Endothelial cell of umbilical vein (primary cell): ENCODE measurements around the gene ADCY2. TPM values are rescaled to one million over a fixed set of nuclear protein-coding genes. Genes with fewer than 3 reads are reported as not detected.

Source experiments
- BruUV-seq: library from RNA; stranded (reverse); fragments of 400-500 nt; replicated peaks from 2 replicates; lab custom pipeline; 2021; lab: Mats Ljungman, UMichigan
- CTCF ChIA-PET: fragments of 300-600, 350-600 bp; sonication (Branson Sonifier 250); formaldehyde crosslinking; loops from one replicate; lab custom pipeline; 2021; ENCODE audit warnings: antibody characterized with exemption, inconsistent platforms; lab: Charles Lee
- POLR2A ChIA-PET: fragments of 300-600, 350-600 bp; sonication (Branson Sonifier 250); formaldehyde crosslinking; loops from one replicate; lab custom pipeline; 2021; ENCODE audit warnings: antibody characterized with exemption, inconsistent platforms; lab: Charles Lee
- DNase-seq: peaks from one replicate; pipeline ENCODE4 v3.0.0-alpha.2; 2011; ENCODE audit warnings: low read depth, low spot score
- FAIRE-seq: peaks from 2 replicates; lab custom pipeline; 2011; peaks lifted over from hg19 to GRCh38; lab: Jason Lieb, UNC
- H2AFZ ChIP-seq: 2 replicates; pipeline ENCODE4 v1.6.0; 2012; ENCODE audit warnings: low read depth, low read length, control low read depth, inconsistent platforms
- H3K27ac ChIP-seq: 2 replicates; pipeline ENCODE4 v1.5.1; 2011; ENCODE audit warnings: low read depth, mild to moderate bottlenecking, control low read depth, low read length, moderate library complexity; ENCODE audit not compliant: insufficient read depth
- H3K27me3 ChIP-seq, 2 experiments: 2 replicates each; pipeline versions ENCODE4 v1.6.0 to v1.6.1; 2011; ENCODE audit warnings: low read length in 2 of 2, mixed read lengths in 1 of 2; ENCODE audit not compliant: control insufficient read depth in 2 of 2, insufficient read depth in 2 of 2
- H3K36me3 ChIP-seq, 2 experiments: 2 replicates in 1 of 2; 3 replicates in 1 of 2; pipeline ENCODE4 v1.5.1; 2011; ENCODE audit warnings: low read length in 2 of 2, mild to moderate bottlenecking in 1 of 2, moderate library complexity in 1 of 2; ENCODE audit not compliant: control insufficient read depth in 2 of 2, insufficient read depth in 2 of 2; ENCODE audit errors: extremely low read depth in 1 of 2
- H3K4me1 ChIP-seq: 3 replicates; pipeline ENCODE4 v1.5.1; 2011; ENCODE audit warnings: mild to moderate bottlenecking, low read length; ENCODE audit not compliant: control insufficient read depth, insufficient read depth; ENCODE audit errors: extremely low read depth
- H3K4me2 ChIP-seq: 2 replicates; pipeline ENCODE4 v1.6.1; 2011; ENCODE audit warnings: low read length, control low read depth, mixed read lengths; ENCODE audit not compliant: insufficient read depth
- H3K4me3 ChIP-seq, 3 experiments: fragments of 200-600 bp in 1 of 3; sonication (generic), shearing (Covaris generic) in 1 of 3; replicated peaks in 1 of 3; 2 replicates each; pipeline ENCODE4 v1.5.1; 2011 to 2016; ENCODE audit warnings: control low read depth in 3 of 3, low read length in 3 of 3, mild to moderate bottlenecking in 2 of 3, inconsistent platforms in 1 of 3, low read depth in 1 of 3, moderate library complexity in 1 of 3; ENCODE audit not compliant: insufficient read depth in 1 of 3
- H3K79me2 ChIP-seq: 2 replicates; pipeline ENCODE4 v1.6.0; 2012; ENCODE audit warnings: low read length, inconsistent platforms; ENCODE audit not compliant: control insufficient read depth, insufficient read depth
- H3K9ac ChIP-seq: replicated peaks from 2 replicates; pipeline ENCODE3; 2011; ENCODE audit warnings: low read length, control low read depth; ENCODE audit not compliant: insufficient read depth; ENCODE audit errors: extremely low read depth
- H3K9me1 ChIP-seq: replicated peaks from 3 replicates; pipeline ENCODE4 v1.6.0; 2011; ENCODE audit warnings: mild to moderate bottlenecking, low read length; ENCODE audit not compliant: control insufficient read depth, insufficient read depth; ENCODE audit errors: extremely low read depth
- H3K9me3 ChIP-seq: replicated peaks from 2 replicates; pipeline ENCODE4 v1.5.1; 2012; ENCODE audit warnings: low read length, inconsistent platforms; ENCODE audit not compliant: control insufficient read depth, insufficient read depth
- H4K20me1 ChIP-seq: replicated peaks from 2 replicates; pipeline ENCODE3; 2011; ENCODE audit warnings: mild to moderate bottlenecking, low read length; ENCODE audit not compliant: control insufficient read depth, insufficient read depth; ENCODE audit errors: extremely low read depth
- CTCF ChIP-seq, 2 donors: IDR thresholded peaks; 1 replicate in 1 of 2; 2 replicates in 1 of 2; pipeline ENCODE4 v1.5.1; 2011; ENCODE audit warnings: low read length in 2 of 2, mild to moderate bottlenecking in 2 of 2, moderate library complexity in 2 of 2, control low read depth in 1 of 2, inconsistent platforms in 1 of 2, low read depth in 1 of 2; ENCODE audit not compliant: insufficient read depth in 1 of 2; ENCODE audit errors: extremely low read depth in 1 of 2
- EZH2 ChIP-seq: IDR thresholded peaks from 2 replicates; pipeline ENCODE4 v1.6.1; 2012; ENCODE audit warnings: borderline replicate concordance, low read depth, mild to moderate bottlenecking, moderate library complexity, low read length, inconsistent platforms; ENCODE audit not compliant: severe bottlenecking
- FOS ChIP-seq: IDR thresholded peaks from 2 replicates; pipeline ENCODE4 v1.6.1; 2011; ENCODE audit warnings: mild to moderate bottlenecking, low read length, moderate library complexity, borderline replicate concordance; ENCODE audit not compliant: insufficient read depth
- GATA2 ChIP-seq: IDR thresholded peaks from 2 replicates; pipeline ENCODE4 v1.7.0; 2011; ENCODE audit warnings: low read depth, mild to moderate bottlenecking, moderate library complexity, mixed read lengths, low read length; ENCODE audit not compliant: insufficient read length, insufficient read depth
- JUN ChIP-seq: IDR thresholded peaks from 2 replicates; pipeline ENCODE4 v1.6.1; 2011; ENCODE audit warnings: borderline replicate concordance, low read depth; ENCODE audit not compliant: insufficient read length, insufficient read depth
- MYC ChIP-seq: IDR thresholded peaks from one replicate; pipeline ENCODE4 v1.6.1; 2011; ENCODE audit warnings: mild to moderate bottlenecking, low read depth, low read length
- POLR2A ChIP-seq: IDR thresholded peaks from 2 replicates; pipeline ENCODE4 v1.6.1; 2012; ENCODE audit warnings: low read depth, mild to moderate bottlenecking, control low read depth, low read length
- POLR2AphosphoS5 ChIP-seq: IDR thresholded peaks from 2 replicates; pipeline ENCODE4 v1.6.1; 2012; ENCODE audit warnings: low read depth, mild to moderate bottlenecking, control low read depth, low read length, moderate library complexity; ENCODE audit not compliant: insufficient read depth
- dilution Hi-C: fragments of 300-500 bp; cut with MboI; formaldehyde crosslinking; loops from one replicate; pipeline ENCODE4 v1.15.0; 2019; ENCODE audit warnings: low sequenced_read_pairs; ENCODE audit not compliant: extremely low pct_ligation_motif_present
- intact Hi-C: fragments of 100-400 bp; cut with micrococcal nuclease; formaldehyde crosslinking; loops from one replicate; pipeline ENCODE4 v1.10.0; 2022
- polyA plus RNA-seq, 4 experiments: library from polyadenylated mRNA; depleted of rRNA in 3 of 4; stranded (reverse) in 3 of 4; unstranded in 1 of 4; fragments of >200 nt; gene quantifications; 2 replicates each; pipeline versions ENCODE4 v1.2.1 to v1.2.3, GENCODE V29; 2011 to 2012; ENCODE audit warnings: missing spikeins in 1 of 4
- total RNA-seq: library from RNA; stranded (reverse); gene quantifications from 2 replicates; pipeline ENCODE4 v1.2.3, GENCODE V29; 2021
- TF ChIP-seq, protein P1 (sequence below): IDR thresholded peaks from 2 replicates; pipeline ENCODE4 v1.6.1; 2011; ENCODE audit not compliant: insufficient read depth, insufficient read length

The ADCY2 gene
- total and polyA plus RNA-seq, 2 donors (not counting 3 experiments of a cell fraction or from before 2014, with no cell fraction given): under 0.01 TPM; not detected in 1

GRCh38 chr5:7753181-7753580 lies 357.2 kb downstream of the ADCY2 start:
- POLR2A ChIA-PET: no interaction called here
- intact Hi-C loops (no loop called here), dilution Hi-C loops (no loop called here)
- no peak overlapping the region for H3K9ac ChIP-seq
- TF ChIP-seq POLR2AphosphoS5: no peak
- no peak for TF ChIP-seq FOS
- no peak for TF ChIP-seq GATA2
- TF ChIP-seq POLR2A: no peak
- TF ChIP-seq JUN: no peak
- TF ChIP-seq CTCF (IDR thresholded peaks at IDR 0.05; ENCODE audit: extremely low read depth in 1 of 2, insufficient read depth in 1 of 2, low read depth in 1 of 2, low read length in 2 of 2): no peak
- H3K9me3 ChIP-seq: no peaks in the 10 kb centered on the region
- H4K20me1 ChIP-seq: no peaks in the 10 kb centered on the region
- H3K4me1 ChIP-seq: no peaks in the 10 kb centered on the region
- H3K4me2 ChIP-seq: no peak overlapping the region
- H3K36me3 ChIP-seq: no peaks in the 10 kb centered on the region
- H3K27me3 ChIP-seq: no peaks in the 10 kb centered on the region
- FAIRE-seq (no peak), DNase-seq (no peak)
- no peak overlapping the region for H3K27ac ChIP-seq
- no TSS peak for BruUV-seq
- H3K79me2 ChIP-seq: no peaks in the 10 kb centered on the region
- no peak overlapping the region for H3K4me3 ChIP-seq
- H3K9me1 ChIP-seq: no peaks in the 10 kb centered on the region
- H2AFZ ChIP-seq: no peak overlapping the region
- CTCF ChIA-PET: interaction anchor here (0.8 to 4.5 kb wide), 2 partner anchors 933 to 988 kb away, joined by 3 to 41 read pairs; no protein-coding TSS in a partner anchor

- H3K4me2 ChIP-seq: no peak overlapping the region
- FAIRE-seq (no peak), DNase-seq (no peak)
- no TSS peak for BruUV-seq
- CTCF ChIA-PET: interaction anchor here (0.8 to 4.5 kb wide), 3 partner anchors 934 to 988 kb away, joined by 3 to 41 read pairs (median 8); no protein-coding TSS in a partner anchor
- intact Hi-C loops: no loop called here
- no peaks in the 10 kb centered on the region for H4K20me1 ChIP-seq
- no peak overlapping the region for H2AFZ ChIP-seq
- H3K9ac ChIP-seq: no peak overlapping the region
- H3K4me3 ChIP-seq: no peak overlapping the region
- H3K27ac ChIP-seq: no peak overlapping the region
- TF ChIP-seq, protein P1, sequence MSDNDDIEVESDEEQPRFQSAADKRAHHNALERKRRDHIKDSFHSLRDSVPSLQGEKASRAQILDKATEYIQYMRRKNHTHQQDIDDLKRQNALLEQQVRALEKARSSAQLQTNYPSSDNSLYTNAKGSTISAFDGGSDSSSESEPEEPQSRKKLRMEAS: no peak
- TF ChIP-seq MYC (no peak), GATA2 (no peak), CTCF (IDR thresholded peaks at IDR 0.05; ENCODE audit: extremely low read depth in 1 of 2, insufficient read depth in 1 of 2, low read depth in 1 of 2, low read length in 2 of 2) (no peak), JUN (no peak), EZH2 (no peak), POLR2AphosphoS5 (no peak), FOS (no peak), POLR2A (no peak)
- H3K9me3 ChIP-seq: no peaks in the 10 kb centered on the region
- H3K79me2 ChIP-seq: no peaks in the 10 kb centered on the region
- POLR2A ChIA-PET: no interaction called here
- no peaks in the 10 kb centered on the region for H3K4me1 ChIP-seq
- H3K36me3 ChIP-seq: no peaks in the 10 kb centered on the region
- dilution Hi-C loops: no loop called here
- no peaks in the 10 kb centered on the region for H3K9me1 ChIP-seq
- no peaks in the 10 kb centered on the region for H3K27me3 ChIP-seq
These were observed 357.7 kb downstream of the ADCY2 start for GRCh38 chr5:7753596-7753995.
